Right lobe of liver (tissue), 6 donors: ENCODE results near the gene NRAP. TPM values are rescaled to one million over a fixed set of nuclear protein-coding genes. Genes with fewer than 3 reads are reported as not detected.

Experiments used
- ATAC-seq, 4 donors: fragments of 200-7000 bp; cut with Tn5 transposase; one replicate each; pipeline ENCODE4 v1.9.1; 2020; ENCODE audit warnings: mild to moderate bottlenecking in 4 of 4, moderate library complexity in 4 of 4
- DNase-seq, 3 donors: peaks; one replicate each; pipeline ENCODE4 v3.0.0-alpha.2; 2020
- H3K27ac ChIP-seq, 3 donors: fragments of 200-600 bp; one replicate each; pipeline ENCODE4 v1.8.0; 2022
- H3K27me3 ChIP-seq, 2 donors: fragments of 200-600 bp; one replicate each; pipeline ENCODE4 v1.8.0; 2022
- H3K36me3 ChIP-seq, 4 donors: fragments of 200-600 bp; sonication (generic) in 1 of 4; one replicate each; pipeline versions ENCODE4 v1.5.1 to v1.8.0; 2017 to 2022; ENCODE audit warnings: control low read depth in 1 of 4
- H3K4me1 ChIP-seq, 4 donors: fragments of 200-600 bp; sonication (generic) in 1 of 4; one replicate each; pipeline versions ENCODE4 v1.5.1 to v1.8.0; 2017 to 2022; ENCODE audit warnings: control low read depth in 1 of 4
- H3K4me3 ChIP-seq, 3 donors: fragments of 200-600 bp; one replicate each; pipeline ENCODE4 v1.8.0; 2022
- H3K9me3 ChIP-seq, 4 donors: fragments of 200-600 bp; sonication (generic) in 1 of 4; one replicate each; pipeline versions ENCODE4 v1.5.1 to v1.8.0; 2017 to 2022; ENCODE audit warnings: control low read depth in 1 of 4
- POLR2A ChIP-seq: fragments of 450-650 bp; IDR thresholded peaks from one replicate; pipeline ENCODE4 v1.6.1; 2017; ENCODE audit warnings: antibody characterized with exemption, mild to moderate bottlenecking
- WGBS: methylation state at CpG from one replicate; pipeline ENCODE4 v1.1.6; 2018; ENCODE audit warnings: low coverage, low lambda C conversion rate; ENCODE audit not compliant: insufficient coverage; ENCODE audit errors: missing lambda C conversion rate; 5-methylcytosine and 5-hydroxymethylcytosine counted together
- intact Hi-C, 2 donors: fragments of 100-400 bp; cut with DNase I; formaldehyde crosslinking; loops; one replicate each; pipeline versions ENCODE4 v1.11.2 to v1.14.1; 2022
- total RNA-seq, 6 experiments: library from RNA; depleted of rRNA in 2 of 6; stranded (reverse); fragments of >200 nt in 2 of 6; fragmentation: NEBNext Ultra II Directional in 3 of 6; extraction: Animal tissue kit (Norgen Biotek cat#: 25700) in 3 of 6; gene quantifications; one replicate each; pipeline versions ENCODE4 v1.1.0 to v1.2.4, GENCODE V29; 2016 to 2023
- TF ChIP-seq, protein P1 (sequence below), 4 donors: fragments of 200-600 bp in 3 of 4; fragments of 450-650 bp in 1 of 4; IDR thresholded peaks; one replicate each; pipeline versions ENCODE4 v1.5.1 to v1.8.0; 2016 to 2022; ENCODE audit warnings: antibody characterized with exemption in 4 of 4, mild to moderate bottlenecking in 2 of 4
- donor health status: DM: no; HTN: yes; CAD: no.
- donor health status: DM: no; HTN: no; CAD: no.
- donor health status: DM: no; HTN: no; CAD: no.
- donor health status: DM: no; HTN: yes; CAD: no.
- donor health status: DM: no; HTN: yes; CAD: no.

Gene NRAP
- total RNA-seq, 6 experiments from 2014 or later: 0.07 to 1.9 (median 0.22) TPM; not detected in 1

- no peak for ATAC-seq
- 41% methylated on average over 5 of the region's 5 CpGs for WGBS
These were observed 42.8 kb upstream of the NRAP start for GRCh38 chr10:113706623-113707022.

DNA sequence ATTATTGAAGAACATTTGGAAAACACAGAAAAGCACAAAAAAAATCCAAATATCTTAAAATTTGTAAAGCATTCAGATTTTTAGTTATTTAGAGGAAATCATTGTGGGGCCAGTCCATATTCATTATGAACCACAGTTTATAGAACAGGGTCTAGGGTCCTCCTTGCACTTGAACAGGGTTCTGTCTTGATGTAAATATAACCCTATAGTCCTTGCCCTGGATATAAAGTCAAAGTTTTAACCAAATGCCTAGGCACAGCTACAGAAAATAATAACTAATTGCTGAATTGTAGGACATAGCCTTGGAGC lies 41.5 kb upstream of the NRAP start:
- no peak for ATAC-seq
- no peak for DNase-seq
- Histone ChIP-seq H3K27me3 (no peaks in the 10 kb centered on the region), H3K4me3 (no peak overlapping the region), H3K9me3 (no peaks in the 10 kb centered on the region), H3K27ac (no peak overlapping the region), H3K4me1 (no peaks in the 10 kb centered on the region), H3K36me3 (peaks cover 0 to 1% (median 0%) of the 10 kb centered on the region in 4 donors)
- no peak for TF ChIP-seq POLR2A
- TF ChIP-seq, protein P1, sequence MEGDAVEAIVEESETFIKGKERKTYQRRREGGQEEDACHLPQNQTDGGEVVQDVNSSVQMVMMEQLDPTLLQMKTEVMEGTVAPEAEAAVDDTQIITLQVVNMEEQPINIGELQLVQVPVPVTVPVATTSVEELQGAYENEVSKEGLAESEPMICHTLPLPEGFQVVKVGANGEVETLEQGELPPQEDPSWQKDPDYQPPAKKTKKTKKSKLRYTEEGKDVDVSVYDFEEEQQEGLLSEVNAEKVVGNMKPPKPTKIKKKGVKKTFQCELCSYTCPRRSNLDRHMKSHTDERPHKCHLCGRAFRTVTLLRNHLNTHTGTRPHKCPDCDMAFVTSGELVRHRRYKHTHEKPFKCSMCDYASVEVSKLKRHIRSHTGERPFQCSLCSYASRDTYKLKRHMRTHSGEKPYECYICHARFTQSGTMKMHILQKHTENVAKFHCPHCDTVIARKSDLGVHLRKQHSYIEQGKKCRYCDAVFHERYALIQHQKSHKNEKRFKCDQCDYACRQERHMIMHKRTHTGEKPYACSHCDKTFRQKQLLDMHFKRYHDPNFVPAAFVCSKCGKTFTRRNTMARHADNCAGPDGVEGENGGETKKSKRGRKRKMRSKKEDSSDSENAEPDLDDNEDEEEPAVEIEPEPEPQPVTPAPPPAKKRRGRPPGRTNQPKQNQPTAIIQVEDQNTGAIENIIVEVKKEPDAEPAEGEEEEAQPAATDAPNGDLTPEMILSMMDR (IDR thresholded peaks at IDR 0.05): no peak
- intact Hi-C loops: loop anchor here in 1 of 2 donors (10.0 kb wide), 1 partner anchor 400 kb away; no protein-coding TSS in a partner anchor

More at GRCh38 chr10:113706623-113707022, 42.8 kb upstream of the NRAP start:
- intact Hi-C loops: loop anchor here in 1 of 2 donors (10.0 kb wide), 1 partner anchor 398 kb away; no protein-coding TSS in a partner anchor
- TF ChIP-seq, protein P1 (IDR thresholded peaks at IDR 0.05): no peak
- TF ChIP-seq POLR2A: no peak
- DNase-seq: no peak
- no peaks in the 10 kb centered on the region for H3K27me3 ChIP-seq
- H3K27ac ChIP-seq: no peak overlapping the region
- no peaks in the 10 kb centered on the region for H3K9me3 ChIP-seq
- no peaks in the 10 kb centered on the region for H3K36me3 ChIP-seq
- H3K4me1 ChIP-seq: no peaks in the 10 kb centered on the region
- H3K4me3 ChIP-seq: no peak overlapping the region

DNA sequence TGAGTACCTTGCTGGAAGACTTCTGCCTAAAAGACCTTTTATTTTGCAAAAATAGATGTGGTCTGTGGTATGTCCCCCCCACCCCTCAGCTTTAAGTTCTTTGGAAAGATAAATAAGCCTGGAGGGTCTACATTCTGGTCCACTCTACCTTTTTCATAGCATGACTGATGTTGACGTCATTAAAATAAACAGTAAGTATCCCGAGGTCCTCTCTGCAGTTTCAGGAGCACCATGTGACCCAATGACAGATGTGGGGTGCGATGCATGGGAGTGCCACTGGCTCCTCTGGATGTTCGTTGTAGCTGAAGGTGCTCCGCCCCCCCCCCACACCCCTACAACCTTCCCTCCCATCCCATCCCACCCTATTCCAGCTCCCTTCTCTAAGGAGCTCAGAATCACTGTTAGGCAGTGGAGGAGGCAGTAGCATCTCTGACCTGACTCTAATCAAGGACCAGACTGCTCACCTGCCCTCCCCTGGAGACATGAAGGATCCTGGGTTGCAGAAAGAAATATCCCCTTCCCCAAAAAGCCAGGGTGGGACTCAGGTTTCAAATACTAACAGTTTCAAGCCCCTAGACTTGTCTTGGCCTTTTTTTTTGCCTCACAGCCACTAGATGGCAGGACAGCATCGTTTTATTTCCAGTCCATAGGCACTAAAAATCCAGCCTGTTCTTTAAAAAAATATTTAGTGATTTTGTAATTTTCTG lies 40.9 kb upstream of the NRAP start:
- Histone ChIP-seq H3K27me3 (no peaks in the 10 kb centered on the region), H3K36me3 (peaks cover 0 to 3% (median 0%) of the 10 kb centered on the region in 4 donors), H3K27ac (no peak overlapping the region), H3K4me3 (no peak overlapping the region), H3K4me1 (no peaks in the 10 kb centered on the region), H3K9me3 (no peaks in the 10 kb centered on the region)
- DNase-seq (no peak), ATAC-seq (peak in 3 of 4 donors; percentile 53 to 66 (median 54))
- intact Hi-C loops: loop anchor here in 1 of 2 donors (10.0 kb wide), 1 partner anchor 400 kb away; no protein-coding TSS in a partner anchor
- whole genome bisulfite sequencing: 41% methylated on average over 6 of the region's 6 CpGs
- TF ChIP-seq POLR2A: no peak
- TF ChIP-seq, protein P1 (IDR thresholded peaks at IDR 0.05): peak; percentile 39 to 65 (median 59)

DNA sequence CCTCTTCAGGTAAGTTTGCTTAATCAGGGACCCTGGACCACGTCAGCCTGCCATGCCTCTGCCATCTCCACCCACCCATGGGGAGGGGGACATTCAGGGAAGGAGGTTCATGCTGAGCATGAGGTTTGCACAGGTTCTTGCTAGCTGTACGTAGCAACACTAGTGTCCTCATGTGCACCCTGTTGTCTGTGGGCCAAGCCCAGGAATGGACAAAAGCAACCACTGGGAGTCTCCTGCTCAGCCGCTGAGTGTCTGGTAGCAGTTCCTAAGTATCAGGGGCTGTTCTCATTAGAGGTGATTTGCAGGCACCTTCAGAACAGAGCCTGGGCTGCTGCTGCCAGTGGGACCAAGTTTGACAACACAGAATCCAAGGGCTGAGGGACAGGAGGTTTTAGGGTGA lies 33.8 kb upstream of the NRAP start:
- Histone ChIP-seq H3K27ac (no peak overlapping the region), H3K27me3 (no peaks in the 10 kb centered on the region), H3K9me3 (peaks cover 0 to 3% (median 0%) of the 10 kb centered on the region in 4 donors), H3K36me3 (peaks cover 0 to 16% (median 8%) of the 10 kb centered on the region in 4 donors), H3K4me1 (no peaks in the 10 kb centered on the region), H3K4me3 (no peak overlapping the region)
- no peak for DNase-seq
- TF ChIP-seq POLR2A: no peak
- TF ChIP-seq, protein P1 (IDR thresholded peaks at IDR 0.05): no peak
- WGBS: no CpG with 5 or more reads among the region's 3 CpGs
- intact Hi-C loops: no loop called here
- no peak for ATAC-seq
